ENCODE data around the gene ADGRG6.

GRCh38 chr6:142322066-142322465 lies 20.3 kb downstream of the ADGRG6 start:
- TF ChIP-seq EZH2phosphoT487 (IDR thresholded peaks at IDR 0.05; ENCODE audit: insufficient read depth, low read depth) (no peak), EZH2 (IDR thresholded peaks at IDR 0.05; ENCODE audit: insufficient read depth, poor library complexity, severe bottlenecking) (no peak)
